22Rv1 (cell line): ENCODE measurements around the gene GAS2L3.

Source experiments
- ZFX ChIP-seq: fragments of 450-650 bp; IDR thresholded peaks from 2 replicates; pipeline ENCODE4 v1.6.1; 2017; ENCODE audit warnings: antibody characterized with exemption, borderline replicate concordance
- TF ChIP-seq, protein P1 (sequence below): fragments of 450-650 bp; IDR thresholded peaks from 2 replicates; pipeline ENCODE4 v1.5.1; 2017; ENCODE audit warnings: mild to moderate bottlenecking

DNA sequence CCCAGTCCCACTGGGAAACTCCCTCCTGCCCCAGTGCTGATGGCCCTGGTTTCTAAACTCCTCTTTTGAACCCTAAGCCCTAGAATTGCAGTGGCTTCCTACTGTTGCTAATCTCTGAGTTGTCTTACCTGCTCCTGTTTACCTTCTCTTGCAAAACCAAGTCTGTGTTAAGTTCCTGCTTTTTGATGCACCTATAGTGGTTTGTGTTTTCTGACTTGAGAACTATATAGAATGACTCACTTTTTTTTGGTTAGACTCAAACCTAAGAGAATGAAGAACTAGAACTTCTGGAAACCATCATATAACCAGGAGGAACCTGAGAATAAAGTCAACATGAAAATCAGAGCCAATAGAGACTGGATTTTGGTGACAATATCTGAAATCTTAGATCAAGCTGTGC lies 5.5 kb upstream of the GAS2L3 start:
- TF ChIP-seq, protein P1, sequence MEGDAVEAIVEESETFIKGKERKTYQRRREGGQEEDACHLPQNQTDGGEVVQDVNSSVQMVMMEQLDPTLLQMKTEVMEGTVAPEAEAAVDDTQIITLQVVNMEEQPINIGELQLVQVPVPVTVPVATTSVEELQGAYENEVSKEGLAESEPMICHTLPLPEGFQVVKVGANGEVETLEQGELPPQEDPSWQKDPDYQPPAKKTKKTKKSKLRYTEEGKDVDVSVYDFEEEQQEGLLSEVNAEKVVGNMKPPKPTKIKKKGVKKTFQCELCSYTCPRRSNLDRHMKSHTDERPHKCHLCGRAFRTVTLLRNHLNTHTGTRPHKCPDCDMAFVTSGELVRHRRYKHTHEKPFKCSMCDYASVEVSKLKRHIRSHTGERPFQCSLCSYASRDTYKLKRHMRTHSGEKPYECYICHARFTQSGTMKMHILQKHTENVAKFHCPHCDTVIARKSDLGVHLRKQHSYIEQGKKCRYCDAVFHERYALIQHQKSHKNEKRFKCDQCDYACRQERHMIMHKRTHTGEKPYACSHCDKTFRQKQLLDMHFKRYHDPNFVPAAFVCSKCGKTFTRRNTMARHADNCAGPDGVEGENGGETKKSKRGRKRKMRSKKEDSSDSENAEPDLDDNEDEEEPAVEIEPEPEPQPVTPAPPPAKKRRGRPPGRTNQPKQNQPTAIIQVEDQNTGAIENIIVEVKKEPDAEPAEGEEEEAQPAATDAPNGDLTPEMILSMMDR: no peak
- TF ChIP-seq ZFX: no peak
